Measurements from ENCODE around the gene LRMDA.

Gene LRMDA

DNA sequence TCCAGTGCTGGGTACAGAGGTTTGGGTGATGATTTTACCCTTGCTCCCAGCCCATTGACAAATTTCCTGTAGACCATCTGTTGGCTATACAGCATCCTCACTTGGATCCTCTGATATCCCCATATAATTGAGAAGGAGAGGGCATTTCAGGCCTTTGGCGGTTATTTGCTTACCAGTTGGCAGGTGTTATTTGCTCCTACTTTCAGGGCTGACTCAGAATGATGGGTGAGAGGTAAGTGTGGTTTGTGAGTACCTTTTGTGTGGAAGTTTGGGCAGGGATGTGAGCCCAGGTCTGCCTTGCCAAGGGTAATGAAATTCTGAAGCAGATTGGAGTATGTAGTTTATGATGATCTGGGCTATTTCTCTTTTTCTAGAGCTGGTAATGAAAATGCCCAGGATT, 93.6 kb downstream of the LRMDA start:
- no peak overlapping the region for H3K4me3 ChIP-seq (ENCODE audit: low read depth, low read length)
- no peak for DNase-seq (ENCODE audit: low read depth)
- TF ChIP-seq, protein P1, sequence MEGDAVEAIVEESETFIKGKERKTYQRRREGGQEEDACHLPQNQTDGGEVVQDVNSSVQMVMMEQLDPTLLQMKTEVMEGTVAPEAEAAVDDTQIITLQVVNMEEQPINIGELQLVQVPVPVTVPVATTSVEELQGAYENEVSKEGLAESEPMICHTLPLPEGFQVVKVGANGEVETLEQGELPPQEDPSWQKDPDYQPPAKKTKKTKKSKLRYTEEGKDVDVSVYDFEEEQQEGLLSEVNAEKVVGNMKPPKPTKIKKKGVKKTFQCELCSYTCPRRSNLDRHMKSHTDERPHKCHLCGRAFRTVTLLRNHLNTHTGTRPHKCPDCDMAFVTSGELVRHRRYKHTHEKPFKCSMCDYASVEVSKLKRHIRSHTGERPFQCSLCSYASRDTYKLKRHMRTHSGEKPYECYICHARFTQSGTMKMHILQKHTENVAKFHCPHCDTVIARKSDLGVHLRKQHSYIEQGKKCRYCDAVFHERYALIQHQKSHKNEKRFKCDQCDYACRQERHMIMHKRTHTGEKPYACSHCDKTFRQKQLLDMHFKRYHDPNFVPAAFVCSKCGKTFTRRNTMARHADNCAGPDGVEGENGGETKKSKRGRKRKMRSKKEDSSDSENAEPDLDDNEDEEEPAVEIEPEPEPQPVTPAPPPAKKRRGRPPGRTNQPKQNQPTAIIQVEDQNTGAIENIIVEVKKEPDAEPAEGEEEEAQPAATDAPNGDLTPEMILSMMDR (conservative IDR thresholded peaks at IDR 0.05; ENCODE audit: low read depth, low read length): no peak

DNA sequence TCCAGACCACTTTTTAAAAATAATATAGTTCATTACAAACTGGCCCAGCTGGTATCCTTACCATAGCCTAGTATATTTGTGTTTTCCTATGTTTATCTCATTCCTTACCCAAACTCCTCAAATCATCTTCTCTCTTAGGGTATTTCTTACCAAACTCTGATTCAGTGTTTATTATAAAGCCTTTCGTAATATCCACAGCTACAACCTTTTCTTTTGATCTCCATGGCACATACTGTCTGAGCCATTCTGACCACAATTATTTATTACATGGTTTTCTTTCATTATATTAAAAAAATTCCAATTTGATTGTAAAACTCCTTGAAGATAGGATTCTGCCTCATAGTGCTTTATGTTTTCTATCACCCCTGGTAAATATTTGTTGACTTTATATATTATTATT, 94.2 kb downstream of the LRMDA start:
- DNase-seq (ENCODE audit: low read depth): no peak
- H3K4me3 ChIP-seq (ENCODE audit: low read depth, low read length): no peak overlapping the region
- TF ChIP-seq, protein P1 (conservative IDR thresholded peaks at IDR 0.05; ENCODE audit: low read depth, low read length): no peak

DNA sequence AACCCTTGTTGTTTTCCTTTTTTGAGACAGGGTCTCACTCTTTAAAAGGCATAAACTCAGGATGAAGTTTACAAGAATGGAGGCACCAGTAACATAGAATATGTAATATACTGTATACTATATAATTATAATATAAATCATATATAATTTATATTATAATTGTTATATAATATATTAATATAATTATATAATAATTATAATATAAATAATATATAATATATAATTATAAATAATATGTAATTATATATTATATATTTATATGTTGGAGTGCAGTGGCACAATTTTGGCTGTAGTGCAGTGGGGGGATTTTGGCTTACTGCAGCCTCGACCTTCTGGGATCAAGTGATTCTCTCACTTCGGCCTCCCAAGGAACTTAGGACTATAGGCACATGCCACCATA, 96.1 kb downstream of the LRMDA start:
- no peak for DNase-seq (ENCODE audit: low read depth)
- TF ChIP-seq, protein P1 (conservative IDR thresholded peaks at IDR 0.05; ENCODE audit: low read depth, low read length): no peak
- no peak overlapping the region for H3K4me3 ChIP-seq (ENCODE audit: low read depth, low read length)

DNA sequence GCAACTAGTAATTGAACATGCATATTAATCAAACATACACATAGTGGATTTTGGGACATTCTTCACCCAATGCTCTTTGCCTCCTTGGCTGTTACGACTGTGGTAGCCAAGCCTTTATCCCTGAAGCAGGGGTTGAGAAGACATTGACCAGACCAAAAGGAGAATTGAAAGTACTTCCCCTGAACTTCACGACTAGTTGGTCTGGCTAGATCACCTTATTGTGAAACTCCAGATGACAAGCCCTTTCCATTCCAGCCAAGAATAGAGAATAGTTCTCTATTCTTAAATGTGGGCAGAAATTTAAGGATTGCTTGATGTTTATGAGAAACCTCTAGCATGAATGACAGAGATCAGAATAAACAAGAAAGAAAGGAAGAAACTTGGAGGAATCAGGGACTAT, 97.0 kb downstream of the LRMDA start:
- TF ChIP-seq, protein P1 (conservative IDR thresholded peaks at IDR 0.05; ENCODE audit: low read depth, low read length): no peak
- H3K4me3 ChIP-seq (ENCODE audit: low read depth, low read length): no peak overlapping the region
- no peak for DNase-seq (ENCODE audit: low read depth)

DNA sequence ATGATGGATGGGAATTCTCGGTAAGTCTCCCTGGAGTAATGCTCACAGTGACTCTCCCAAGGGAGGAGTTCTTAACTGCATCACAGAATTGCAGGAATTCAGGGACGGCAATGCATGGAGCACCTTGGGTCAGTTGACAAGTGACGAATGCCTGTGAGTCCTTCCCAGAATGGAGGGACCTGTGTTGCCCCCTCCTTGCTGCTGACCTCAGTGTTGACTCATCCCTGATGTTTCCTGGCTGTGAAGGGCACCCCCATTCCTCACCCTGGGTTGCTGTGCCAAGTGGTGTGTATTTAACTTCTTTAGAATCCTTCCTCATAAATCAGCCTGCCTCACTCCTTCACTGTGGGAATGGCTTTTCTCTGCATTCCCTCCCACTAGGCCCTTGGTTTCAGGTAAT, 98.9 kb downstream of the LRMDA start:
- no peak for DNase-seq (ENCODE audit: low read depth)
- H3K4me3 ChIP-seq (ENCODE audit: low read depth, low read length): no peak overlapping the region
- TF ChIP-seq, protein P1 (conservative IDR thresholded peaks at IDR 0.05; ENCODE audit: low read depth, low read length): no peak

DNA sequence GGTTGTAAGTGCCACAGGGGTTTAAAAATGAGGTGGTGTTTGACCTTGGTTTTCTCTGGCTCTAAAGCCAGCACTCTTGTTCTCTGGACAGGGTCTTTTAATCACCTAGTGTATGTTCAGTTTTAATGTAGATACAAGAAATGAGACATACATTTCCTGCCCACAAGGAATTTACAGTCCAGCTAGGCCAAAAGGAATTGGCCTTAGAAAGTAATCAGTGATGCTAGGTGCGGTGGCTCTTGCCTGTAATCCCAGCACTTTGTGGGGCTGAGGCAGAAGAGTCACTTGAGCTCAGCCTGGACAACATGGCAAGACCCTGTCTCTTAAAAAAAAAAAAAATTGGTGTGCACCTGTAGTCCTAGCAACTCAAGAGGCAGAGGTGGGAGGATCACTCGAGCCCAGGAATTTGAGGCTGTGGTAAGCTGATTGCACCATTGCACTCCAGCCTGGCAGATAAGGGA, 100.2 kb downstream of the LRMDA start:
- DNase-seq (ENCODE audit: low read depth): no peak

More for the DNA sequence above, 100.2 kb downstream of the LRMDA start:
- TF ChIP-seq, protein P1 (conservative IDR thresholded peaks at IDR 0.05; ENCODE audit: low read depth, low read length): no peak
- H3K4me3 ChIP-seq (ENCODE audit: low read depth, low read length): no peak overlapping the region
